ENCODE measurements around the gene EPS15.

EPS15 gene

DNA sequence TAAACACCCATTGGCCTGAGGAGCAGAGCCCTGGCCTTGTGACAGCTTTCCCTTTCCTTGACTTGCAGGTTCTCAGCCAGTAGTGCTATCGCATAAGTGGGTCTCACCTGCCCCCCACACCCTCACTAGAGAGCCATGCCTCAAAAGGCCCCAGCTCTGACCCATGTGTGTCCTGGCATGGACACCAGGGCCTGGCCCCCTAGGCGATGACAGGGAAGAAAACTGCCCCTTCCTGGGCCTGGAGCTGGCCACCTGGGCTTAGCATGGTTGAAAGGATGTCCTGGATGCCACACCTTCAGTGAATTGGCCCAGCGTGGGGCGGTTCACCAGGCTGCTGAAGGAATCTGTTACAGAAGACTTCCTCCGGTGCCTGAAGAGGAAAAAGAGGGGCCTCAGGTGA, 207.2 kb downstream of the EPS15 start:
- DNase-seq, result no peak

DNA sequence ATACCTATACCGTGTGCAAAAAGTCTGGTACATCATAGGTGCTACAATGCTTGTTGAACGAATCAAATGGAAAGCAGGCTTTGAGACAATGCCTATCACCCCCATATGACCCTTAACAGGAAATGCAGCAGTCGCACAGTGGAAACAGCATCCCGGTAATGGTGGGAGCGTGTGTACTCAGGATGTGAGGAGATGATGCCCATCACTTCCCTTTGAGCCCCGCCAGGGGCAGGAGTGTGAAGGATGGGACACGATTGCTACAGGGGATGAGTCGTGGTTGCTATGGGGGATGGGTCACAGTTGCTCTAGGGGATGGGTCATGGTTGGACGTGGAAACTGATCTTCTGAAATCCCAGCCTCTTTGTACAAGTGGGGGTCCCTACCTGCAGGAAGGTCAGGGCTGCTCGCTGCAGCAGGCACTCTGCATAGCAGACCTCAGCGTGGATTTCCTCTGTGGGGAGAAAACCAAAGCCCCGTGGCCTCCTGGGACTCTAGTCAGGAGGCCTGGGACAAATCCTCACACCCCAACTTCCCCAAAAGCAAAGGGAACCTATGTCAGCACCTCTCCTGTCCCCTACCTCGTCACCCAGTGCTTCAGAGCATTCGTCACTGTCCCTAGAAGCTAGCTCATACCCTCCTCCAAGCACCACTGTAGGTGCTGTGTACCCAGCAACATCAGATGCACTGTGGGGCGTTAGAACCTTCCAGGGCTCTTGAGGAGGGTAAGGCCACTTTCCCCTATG, 208.0 kb downstream of the EPS15 start:
- no peak for DNase-seq

DNA sequence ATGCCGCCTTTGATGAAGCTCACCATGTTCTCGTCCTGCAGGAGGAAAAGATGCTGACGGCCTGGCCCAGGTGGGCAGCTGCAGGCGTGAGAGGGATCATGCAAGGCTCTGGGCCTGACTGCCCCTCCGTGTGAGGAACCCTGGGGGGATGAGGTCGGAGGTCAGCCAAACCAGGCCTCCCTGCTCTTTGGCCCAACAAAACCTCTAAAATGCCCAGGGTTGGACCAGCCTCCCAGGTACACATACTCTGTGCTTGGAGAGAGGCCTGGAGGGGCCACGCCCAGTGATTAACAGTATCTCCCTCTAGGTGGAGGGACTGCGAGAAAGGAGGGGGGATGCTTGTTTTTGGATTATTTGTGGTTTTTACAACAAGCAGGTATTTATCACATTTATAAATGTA, 209.8 kb downstream of the EPS15 start:
- no peak for DNase-seq

DNA sequence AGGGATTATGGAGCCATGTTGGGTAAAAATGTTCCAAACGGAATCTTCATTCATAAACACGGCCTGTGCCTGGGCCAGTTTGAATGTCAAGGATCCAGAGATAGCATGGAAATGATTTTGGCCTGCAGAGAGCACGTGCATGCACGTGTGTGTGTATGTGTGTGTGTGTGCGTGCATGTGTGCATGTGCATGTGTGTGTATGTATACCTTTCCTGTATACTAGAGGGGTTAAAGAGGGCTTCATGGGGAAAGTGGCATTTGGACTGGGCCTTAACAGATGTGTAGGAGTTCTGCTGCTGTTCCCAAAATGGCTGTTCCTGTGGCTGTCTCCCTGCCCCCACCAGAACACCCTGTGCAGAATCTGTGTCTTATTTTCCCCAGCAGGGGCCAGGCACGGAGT, 210.4 kb downstream of the EPS15 start:
- DNase-seq, result no peak

DNA sequence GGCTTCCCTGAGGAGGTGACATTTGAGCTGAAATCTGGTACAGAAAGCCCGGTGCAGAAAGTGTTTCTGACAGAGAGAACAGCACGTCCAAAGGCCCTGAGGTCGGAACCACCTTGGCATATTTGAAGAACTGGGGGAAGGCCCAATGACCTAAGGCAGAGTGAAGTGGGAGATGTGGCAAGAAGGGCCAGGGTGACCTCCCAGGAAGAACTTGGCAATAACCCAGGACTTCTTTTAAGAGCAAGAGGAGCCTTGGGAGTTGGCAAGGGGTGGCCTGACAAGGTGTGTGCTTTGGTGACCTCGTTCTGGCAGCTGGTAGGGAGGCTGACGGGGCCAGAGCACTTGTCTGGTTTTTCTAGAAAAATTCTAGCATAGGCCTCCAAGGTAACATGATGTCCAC, 212.1 kb downstream of the EPS15 start:
- no peak for DNase-seq

DNA sequence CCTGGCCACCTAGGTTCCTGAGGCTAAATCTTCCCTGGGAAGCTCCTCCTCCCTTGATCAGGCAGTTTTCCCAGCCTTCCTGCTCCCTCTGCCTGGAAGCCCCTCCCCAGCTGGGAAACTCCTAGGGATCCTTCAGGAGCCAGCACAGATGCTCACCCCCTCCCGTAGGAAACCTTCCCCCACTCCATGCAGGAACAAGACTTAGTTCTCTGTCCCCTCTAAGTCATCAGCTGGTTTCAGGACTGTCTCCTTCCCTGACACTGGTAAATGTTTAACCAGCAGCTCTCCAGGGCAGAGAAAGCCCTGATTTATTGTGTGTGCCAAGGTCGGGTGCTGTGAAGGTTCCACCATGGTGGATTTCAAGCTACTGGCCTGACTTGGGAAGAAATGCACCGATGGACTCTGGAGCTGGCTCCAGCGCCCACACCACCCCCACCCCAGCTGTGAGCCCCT, 213.7 kb downstream of the EPS15 start:
- no peak for DNase-seq

DNA sequence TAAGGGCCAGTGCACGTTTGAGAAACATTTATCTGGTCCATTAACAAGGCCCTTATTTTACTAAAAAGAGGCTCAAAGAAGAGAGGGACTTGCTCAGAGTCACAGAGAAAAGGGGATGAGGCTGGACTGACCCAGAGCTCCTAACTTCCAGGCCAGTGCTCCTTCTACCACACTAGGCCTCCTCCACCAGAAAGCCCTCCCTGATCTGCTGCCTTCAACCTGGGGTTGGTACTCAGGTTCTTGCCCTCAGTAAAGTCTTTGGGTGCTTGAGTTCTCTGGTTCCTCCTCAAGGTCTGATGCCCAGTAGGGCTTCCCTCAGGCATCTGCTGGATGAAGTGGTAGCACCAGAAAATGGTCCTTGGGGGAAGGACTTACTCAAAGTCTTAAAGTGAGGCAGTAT, 214.7 kb downstream of the EPS15 start:
- DNase-seq, result no peak
